Astrocyte (in vitro differentiated cells and primary cell): ENCODE measurements around the gene ZBTB7C. TPM values are rescaled to one million over a fixed set of nuclear protein-coding genes. Genes with fewer than 3 reads are reported as not detected.

Experiments used
- DNase-seq: peaks from one replicate; pipeline ENCODE4 v3.0.0-alpha.2; 2010; ENCODE audit warnings: low read depth
- FAIRE-seq: peaks from 2 replicates; lab custom pipeline; 2011; peaks lifted over from hg19 to GRCh38; lab: Jason Lieb, UNC
- H2AFZ ChIP-seq: 2 replicates; pipeline ENCODE4 v1.6.0; 2012; ENCODE audit warnings: low read depth, low read length, inconsistent platforms
- H3K27ac ChIP-seq: 2 replicates; pipeline ENCODE4 v1.5.1; 2011; ENCODE audit warnings: low read depth, low read length, inconsistent platforms
- H3K27me3 ChIP-seq: 2 replicates; pipeline ENCODE4 v1.6.0; 2011; ENCODE audit warnings: low read length, inconsistent platforms; ENCODE audit not compliant: insufficient read depth
- H3K36me3 ChIP-seq: 2 replicates; pipeline ENCODE4 v1.5.1; 2011; ENCODE audit warnings: low read length, inconsistent platforms; ENCODE audit not compliant: insufficient read depth
- H3K4me1 ChIP-seq: 2 replicates; pipeline ENCODE4 v1.5.1; 2011; ENCODE audit warnings: low read length, inconsistent platforms; ENCODE audit not compliant: insufficient read depth
- H3K4me2 ChIP-seq: 2 replicates; pipeline ENCODE4 v1.6.0; 2012; ENCODE audit warnings: low read length, inconsistent platforms
- H3K4me3 ChIP-seq: 2 replicates; pipeline ENCODE4 v1.5.1; 2011; ENCODE audit warnings: low read depth, mild to moderate bottlenecking, low read length, inconsistent platforms; ENCODE audit not compliant: insufficient read depth
- H3K79me2 ChIP-seq: 2 replicates; pipeline ENCODE4 v1.6.0; 2012; ENCODE audit warnings: mild to moderate bottlenecking, low read length, inconsistent platforms; ENCODE audit not compliant: insufficient read depth
- H3K9ac ChIP-seq: 2 replicates; pipeline ENCODE4 v1.6.0; 2012; ENCODE audit warnings: mild to moderate bottlenecking, low read length, inconsistent platforms
- H3K9me3 ChIP-seq: 2 replicates; pipeline ENCODE4 v1.5.1; 2012; ENCODE audit warnings: low read depth, mild to moderate bottlenecking, low read length, inconsistent platforms; ENCODE audit not compliant: insufficient read depth
- H4K20me1 ChIP-seq: 2 replicates; pipeline ENCODE4 v1.6.0; 2012; ENCODE audit warnings: low read length, inconsistent platforms; ENCODE audit not compliant: insufficient read depth
- H3K27ac Mint-ChIP-seq: one replicate; pipeline ENCODE4 v1.8.0; 2021; ENCODE audit warnings: mild to moderate bottlenecking, mixed read lengths; ENCODE audit not compliant: unreplicated experiment
- H3K27me3 Mint-ChIP-seq: one replicate; pipeline ENCODE4 v1.8.0; 2021; ENCODE audit warnings: low read depth, mixed read lengths; ENCODE audit not compliant: unreplicated experiment
- H3K36me3 Mint-ChIP-seq: one replicate; pipeline ENCODE4 v1.8.0; 2021; ENCODE audit warnings: low read depth, mixed read lengths; ENCODE audit not compliant: unreplicated experiment
- H3K4me1 Mint-ChIP-seq: one replicate; pipeline ENCODE4 v1.8.0; 2021; ENCODE audit warnings: low read depth, mixed read lengths; ENCODE audit not compliant: unreplicated experiment
- H3K4me3 Mint-ChIP-seq: one replicate; pipeline ENCODE4 v1.8.0; 2021; ENCODE audit warnings: mild to moderate bottlenecking, moderate library complexity, mixed read lengths; ENCODE audit not compliant: unreplicated experiment
- H3K9me3 Mint-ChIP-seq: one replicate; pipeline ENCODE4 v1.8.0; 2021; ENCODE audit warnings: mild to moderate bottlenecking, mixed read lengths; ENCODE audit not compliant: unreplicated experiment
- CTCF ChIP-seq: IDR thresholded peaks from 2 replicates; pipeline ENCODE4 v1.5.1; 2011; ENCODE audit warnings: low read depth, mild to moderate bottlenecking, inconsistent platforms, low read length, moderate library complexity; ENCODE audit not compliant: insufficient read depth
- EZH2 ChIP-seq: IDR thresholded peaks from 2 replicates; pipeline ENCODE4 v1.6.1; 2012; ENCODE audit warnings: mild to moderate bottlenecking, low read length, inconsistent platforms; ENCODE audit not compliant: insufficient read depth
- total RNA-seq: library from RNA; stranded (reverse); gene quantifications from 2 replicates; pipeline ENCODE4 v1.2.1, GENCODE V29; 2021

The ZBTB7C gene
- total RNA-seq, 1 donor from 2014 or later: 1.0 TPM

GRCh38 chr18:48219037-48219809 lies 190.0 kb downstream of the ZBTB7C start:
- no peaks in the 10 kb centered on the region for H3K4me1 Mint-ChIP-seq

DNA sequence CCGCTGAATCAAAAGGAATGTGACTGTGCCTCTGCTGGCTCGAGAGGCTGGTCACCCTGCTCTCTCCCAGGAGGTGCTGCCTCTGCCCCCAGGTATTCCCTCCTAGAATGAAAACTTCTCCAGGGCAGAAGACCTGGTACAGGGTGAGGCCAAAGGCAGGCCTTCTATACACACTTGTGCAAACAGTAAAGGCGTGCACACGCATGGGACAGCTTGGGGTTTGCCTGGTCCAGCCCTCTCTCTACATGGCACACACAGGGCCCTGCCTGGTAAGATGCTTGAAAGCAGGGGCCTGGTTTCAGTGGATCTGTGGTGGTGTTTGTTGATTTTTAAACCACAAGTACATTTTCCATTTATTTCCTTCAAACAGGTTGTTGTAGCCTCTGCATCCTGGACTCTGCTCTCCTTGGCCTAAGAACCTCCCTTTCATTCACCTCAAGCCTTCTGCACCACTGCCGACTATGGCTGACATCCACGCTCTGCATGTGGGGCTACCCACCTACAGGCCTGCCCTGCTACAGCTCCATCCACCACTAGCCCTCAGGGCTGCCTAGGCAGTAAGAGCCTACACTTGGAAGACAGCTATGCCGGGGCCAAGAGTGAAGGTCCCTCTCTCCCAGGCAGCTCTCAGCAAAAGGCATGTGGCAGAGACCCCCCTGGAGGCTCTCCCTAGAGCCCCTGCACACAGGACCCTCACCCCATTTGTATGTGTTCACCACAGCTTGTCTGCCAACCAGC lies 190.7 kb downstream of the ZBTB7C start:
- Histone ChIP-seq H3K79me2 (no peaks in the 10 kb centered on the region), H3K36me3 (no peaks in the 10 kb centered on the region), H3K27ac (no peak overlapping the region), H2AFZ (no peak overlapping the region), H3K4me2 (no peak overlapping the region), H3K27me3 (peaks cover 9% of the 10 kb centered on the region), H3K9me3 (no peaks in the 10 kb centered on the region), H3K4me3 (no peak overlapping the region), H3K9ac (no peak overlapping the region), H3K4me1 (no peaks in the 10 kb centered on the region), H4K20me1 (no peaks in the 10 kb centered on the region)
- peaks cover 5% of the 10 kb centered on the region for H3K9me3 Mint-ChIP-seq
- H3K4me1 Mint-ChIP-seq: no peaks in the 10 kb centered on the region
- FAIRE-seq (no peak), DNase-seq (no peak)
- H3K4me3 Mint-ChIP-seq: no peak overlapping the region
- peaks cover 2% of the 10 kb centered on the region for H3K36me3 Mint-ChIP-seq
- H3K27ac Mint-ChIP-seq: no peak overlapping the region
- TF ChIP-seq EZH2 (no peak), CTCF (no peak)
- H3K27me3 Mint-ChIP-seq: peaks cover 49% of the 10 kb centered on the region

More at GRCh38 chr18:48219037-48219809, 190.0 kb downstream of the ZBTB7C start:
- Mint-ChIP-seq H3K9me3 (peaks cover 5% of the 10 kb centered on the region), H3K36me3 (peaks cover 2% of the 10 kb centered on the region), H3K27me3 (peaks cover 55% of the 10 kb centered on the region), H3K27ac (no peak overlapping the region), H3K4me3 (no peak overlapping the region)
- H3K27me3 ChIP-seq: peaks cover 10% of the 10 kb centered on the region
- no peak for TF ChIP-seq EZH2
- no peak for TF ChIP-seq CTCF
- no peaks in the 10 kb centered on the region for H4K20me1 ChIP-seq
- H3K4me2 ChIP-seq: no peak overlapping the region
- no peaks in the 10 kb centered on the region for H3K9me3 ChIP-seq
- no peak overlapping the region for H3K9ac ChIP-seq
- no peaks in the 10 kb centered on the region for H3K4me1 ChIP-seq
- H3K36me3 ChIP-seq: no peaks in the 10 kb centered on the region
- no peak overlapping the region for H2AFZ ChIP-seq
- H3K79me2 ChIP-seq: no peaks in the 10 kb centered on the region
- DNase-seq (no peak), FAIRE-seq (no peak)
- no peak overlapping the region for H3K27ac ChIP-seq
- H3K4me3 ChIP-seq: no peak overlapping the region
